ENCODE measurements around the gene GRID2. TPM values are rescaled to one million over a fixed set of nuclear protein-coding genes. Genes with fewer than 3 reads are reported as not detected.
"Not testable (repeated sequence)": the region's sequence is repeated elsewhere in the genome, so short reads cannot be mapped to it uniquely, and the experiment has no call there.

GRID2 gene
- polyA plus RNA-seq, 1 donor (not counting 4 experiments of a cell fraction or from before 2014, with no cell fraction given), result not detected

- FAIRE-seq, result no peak
- dilution Hi-C loops (cut with MboI; ENCODE audit: extremely low pct_ligation_motif_present, low sequenced_read_pairs), result no loop called here
- H3K9me3 ChIP-seq (ENCODE audit: control insufficient read depth, low read depth, low read length), result no peaks in the 10 kb centered on the region
- no peaks in the 10 kb centered on the region for H3K9me1 ChIP-seq (ENCODE audit: control insufficient read depth, extremely low read depth, insufficient read depth, low read length)
- H3K4me3 ChIP-seq (ENCODE audit: control insufficient read depth in 2 of 3, extremely low read depth in 1 of 3, insufficient read depth in 2 of 3, low read depth in 1 of 3, low read length in 3 of 3), result no peak overlapping the region
- no peaks in the 10 kb centered on the region for H3K36me3 ChIP-seq (ENCODE audit: control insufficient read depth in 2 of 2, extremely low read depth in 1 of 2, insufficient read depth in 2 of 2, low read length in 2 of 2)
- H3K27ac ChIP-seq (ENCODE audit: control insufficient read depth, insufficient read depth, low read length), result no peak overlapping the region
- H3K4me2 ChIP-seq (ENCODE audit: control insufficient read depth, extremely low read depth, insufficient read depth, low read depth, low read length), result no peak overlapping the region
- peak in 1 of 3 experiments; percentile 19 for TF ChIP-seq CTCF (optimal IDR thresholded peaks at IDR 0.05 in 1 of 3, IDR thresholded peaks at IDR 0.05 in 1 of 3, conservative IDR thresholded peaks at IDR 0.05 in 1 of 3; ENCODE audit: extremely low read depth in 1 of 3, insufficient read depth in 2 of 3, low read length in 3 of 3)
- TF ChIP-seq EZH2 (IDR thresholded peaks at IDR 0.05; ENCODE audit: low read length), result no peak
- no peak for DNase-seq (ENCODE audit: low read depth, low spot score)
- no peak overlapping the region for H3K9ac ChIP-seq (ENCODE audit: control insufficient read depth, extremely low read depth, insufficient read depth, low read length)
- H4K20me1 ChIP-seq (ENCODE audit: control insufficient read depth, extremely low read depth, insufficient read depth, low read length), result no peaks in the 10 kb centered on the region
- H3K4me1 ChIP-seq (ENCODE audit: control insufficient read depth, extremely low read depth, insufficient read depth, low read length), result no peaks in the 10 kb centered on the region
- H3K27me3 ChIP-seq (ENCODE audit: control insufficient read depth, extremely low read depth, insufficient read depth, low read length), result no peaks in the 10 kb centered on the region
- no peak overlapping the region for H2AFZ ChIP-seq (ENCODE audit: control insufficient read depth, low read length)
- H3K79me2 ChIP-seq (ENCODE audit: control insufficient read depth, insufficient read depth, low read length), result no peaks in the 10 kb centered on the region
These were observed 32.9 kb upstream of the GRID2 start for GRCh38 chr4:92270908-92271307.

GRCh38 chr4:92271551-92271950, 32.2 kb upstream of the GRID2 start:
- H4K20me1 ChIP-seq (ENCODE audit: control insufficient read depth, extremely low read depth, insufficient read depth, low read length); FAIRE-seq; H2AFZ ChIP-seq (ENCODE audit: control insufficient read depth, low read length); H3K4me3 ChIP-seq (ENCODE audit: control insufficient read depth in 2 of 3, extremely low read depth in 1 of 3, insufficient read depth in 2 of 3, low read depth in 1 of 3, low read length in 3 of 3); H3K27me3 ChIP-seq (ENCODE audit: control insufficient read depth, extremely low read depth, insufficient read depth, low read length); H3K27ac ChIP-seq (ENCODE audit: control insufficient read depth, insufficient read depth, low read length); dilution Hi-C loops (cut with MboI; ENCODE audit: extremely low pct_ligation_motif_present, low sequenced_read_pairs); H3K9me3 ChIP-seq (ENCODE audit: control insufficient read depth, low read depth, low read length); DNase-seq (ENCODE audit: low read depth, low spot score); H3K36me3 ChIP-seq (ENCODE audit: control insufficient read depth in 2 of 2, extremely low read depth in 1 of 2, insufficient read depth in 2 of 2, low read length in 2 of 2); H3K79me2 ChIP-seq (ENCODE audit: control insufficient read depth, insufficient read depth, low read length); H3K4me2 ChIP-seq (ENCODE audit: control insufficient read depth, extremely low read depth, insufficient read depth, low read depth, low read length); H3K9ac ChIP-seq (ENCODE audit: control insufficient read depth, extremely low read depth, insufficient read depth, low read length); H3K9me1 ChIP-seq (ENCODE audit: control insufficient read depth, extremely low read depth, insufficient read depth, low read length); H3K4me1 ChIP-seq (ENCODE audit: control insufficient read depth, extremely low read depth, insufficient read depth, low read length): not testable (repeated sequence)

- H3K4me1 ChIP-seq (ENCODE audit: control insufficient read depth, extremely low read depth, insufficient read depth, low read length); dilution Hi-C loops (cut with MboI; ENCODE audit: extremely low pct_ligation_motif_present, low sequenced_read_pairs): not testable (repeated sequence)
These were observed 26.5 kb upstream of the GRID2 start for GRCh38 chr4:92277057-92277881.

More at GRCh38 chr4:92277057-92277881, 26.5 kb upstream of the GRID2 start:
- not testable (repeated sequence) for H3K36me3 ChIP-seq (ENCODE audit: control insufficient read depth in 2 of 2, extremely low read depth in 1 of 2, insufficient read depth in 2 of 2, low read length in 2 of 2); H3K79me2 ChIP-seq (ENCODE audit: control insufficient read depth, insufficient read depth, low read length); H3K9me3 ChIP-seq (ENCODE audit: control insufficient read depth, low read depth, low read length); H4K20me1 ChIP-seq (ENCODE audit: control insufficient read depth, extremely low read depth, insufficient read depth, low read length); H3K9ac ChIP-seq (ENCODE audit: control insufficient read depth, extremely low read depth, insufficient read depth, low read length); H3K9me1 ChIP-seq (ENCODE audit: control insufficient read depth, extremely low read depth, insufficient read depth, low read length); FAIRE-seq; H3K4me3 ChIP-seq (ENCODE audit: control insufficient read depth in 2 of 3, extremely low read depth in 1 of 3, insufficient read depth in 2 of 3, low read depth in 1 of 3, low read length in 3 of 3); H2AFZ ChIP-seq (ENCODE audit: control insufficient read depth, low read length); H3K4me2 ChIP-seq (ENCODE audit: control insufficient read depth, extremely low read depth, insufficient read depth, low read depth, low read length); H3K27ac ChIP-seq (ENCODE audit: control insufficient read depth, insufficient read depth, low read length); DNase-seq (ENCODE audit: low read depth, low spot score); H3K27me3 ChIP-seq (ENCODE audit: control insufficient read depth, extremely low read depth, insufficient read depth, low read length)
